Astrocyte of the spinal cord (primary cell): ENCODE measurements around the gene HS1BP3.
A peak's percentile ranks its signal among the peaks of the same experiment; 100 is the strongest.

ENCODE experiments used
- DNase-seq: peaks from one replicate; pipeline ENCODE4 v3.0.0; 2011; ENCODE audit warnings: low read depth, low spot score
- H3K4me3 ChIP-seq: 2 replicates; pipeline ENCODE4 v1.5.1; 2011; ENCODE audit warnings: low read depth, mild to moderate bottlenecking, low read length, moderate library complexity
- CTCF ChIP-seq: IDR thresholded peaks from 2 replicates; pipeline ENCODE4 v1.5.1; 2012; ENCODE audit warnings: low read depth, mild to moderate bottlenecking, low read length, inconsistent platforms
- in situ Hi-C: cut with HindIII; loops from 2 replicates; pipeline ENCODE4 v1.10.0; 2017; ENCODE audit warnings: low sequenced_read_pairs

HS1BP3 gene

DNA sequence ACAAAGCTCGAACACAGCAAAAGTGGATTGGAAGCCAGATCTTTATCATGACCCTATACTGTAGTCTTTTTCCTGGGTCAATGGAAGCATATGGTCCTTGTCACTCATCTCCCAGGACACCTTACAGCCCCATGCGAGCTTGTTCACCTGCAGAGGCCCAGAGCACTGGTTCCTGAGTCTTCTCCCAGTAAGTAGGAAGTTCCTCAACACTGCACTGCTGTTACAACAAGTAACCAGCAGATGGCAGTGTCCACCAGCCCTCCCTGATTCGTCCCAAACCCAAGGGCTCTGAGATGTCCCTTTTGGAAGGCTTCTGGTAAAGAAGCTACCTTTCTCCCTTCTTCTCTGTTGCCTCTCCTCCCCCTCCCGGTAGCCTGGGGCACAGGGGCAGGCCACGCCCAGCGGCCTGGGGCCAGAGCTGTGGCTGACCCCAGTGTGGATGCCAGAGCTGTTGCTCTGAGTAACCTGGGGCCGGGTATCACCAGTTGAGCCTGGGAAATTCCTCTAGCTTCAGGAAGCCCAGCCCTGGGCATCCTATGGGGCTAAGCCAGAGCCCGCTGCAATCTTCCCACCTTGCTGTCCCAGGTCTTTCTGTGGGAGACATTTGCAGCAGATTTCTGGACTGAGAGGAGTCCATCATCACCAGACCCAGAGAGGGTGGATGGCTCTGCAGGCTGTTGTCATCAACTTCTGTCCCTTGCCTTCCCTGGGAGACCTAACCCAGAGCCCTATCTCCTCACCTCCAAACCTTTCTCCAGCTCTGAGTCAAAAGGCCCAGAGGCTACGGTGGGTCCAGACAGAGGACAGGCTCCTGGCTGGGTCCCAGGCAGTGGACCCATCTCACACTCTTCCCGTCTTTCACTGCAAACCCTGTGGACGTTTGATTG is 10.8 kb upstream of the HS1BP3 start:
- H3K4me3 ChIP-seq, result no peak overlapping the region
- peak; percentile 78 for DNase-seq
- in situ Hi-C loops, result no loop called here
- TF ChIP-seq CTCF, result peak; percentile 98

- H3K4me3 ChIP-seq, result no peak overlapping the region
- DNase-seq, result no peak
- in situ Hi-C loops, result no loop called here
- no peak for TF ChIP-seq CTCF
Observed at GRCh38 chr2:20660506-20661420, 9.9 kb upstream of the HS1BP3 start.

DNA sequence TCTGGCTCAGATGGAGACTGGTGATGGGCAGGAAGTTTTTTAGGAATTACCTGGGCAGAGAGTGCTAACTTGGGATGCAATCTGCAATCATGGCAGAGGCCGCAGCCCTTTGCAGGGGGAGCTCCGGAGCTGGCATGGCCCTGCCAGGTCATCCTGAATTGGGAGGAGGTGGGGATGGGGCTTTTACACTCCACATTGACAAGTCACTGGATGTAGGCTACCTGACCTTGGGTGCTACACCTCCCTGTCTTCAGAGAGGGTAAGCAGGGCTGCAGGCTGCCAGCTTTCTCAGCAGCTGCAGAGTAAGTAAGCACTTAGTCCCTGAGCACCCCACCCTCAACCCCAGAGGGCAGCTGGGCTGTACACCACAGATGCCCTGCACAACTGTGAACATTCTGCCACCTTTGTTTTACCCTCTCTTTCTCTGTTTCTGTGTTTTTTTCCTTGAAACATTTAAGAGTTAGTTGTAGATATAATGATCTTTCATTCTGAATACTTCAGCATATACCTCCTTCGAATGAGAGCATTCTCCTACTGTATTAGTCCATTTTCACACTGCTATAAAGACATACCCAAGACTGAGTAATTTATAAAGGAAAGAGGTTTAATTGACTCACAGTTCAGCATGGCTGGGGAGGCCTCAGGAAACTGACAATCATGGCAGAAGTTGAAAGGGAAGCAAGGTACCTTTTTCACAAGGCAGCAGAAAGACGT is 6.8 kb upstream of the HS1BP3 start:
- DNase-seq, result no peak
- in situ Hi-C loops, result no loop called here
- no peak overlapping the region for H3K4me3 ChIP-seq
- no peak for TF ChIP-seq CTCF

DNA sequence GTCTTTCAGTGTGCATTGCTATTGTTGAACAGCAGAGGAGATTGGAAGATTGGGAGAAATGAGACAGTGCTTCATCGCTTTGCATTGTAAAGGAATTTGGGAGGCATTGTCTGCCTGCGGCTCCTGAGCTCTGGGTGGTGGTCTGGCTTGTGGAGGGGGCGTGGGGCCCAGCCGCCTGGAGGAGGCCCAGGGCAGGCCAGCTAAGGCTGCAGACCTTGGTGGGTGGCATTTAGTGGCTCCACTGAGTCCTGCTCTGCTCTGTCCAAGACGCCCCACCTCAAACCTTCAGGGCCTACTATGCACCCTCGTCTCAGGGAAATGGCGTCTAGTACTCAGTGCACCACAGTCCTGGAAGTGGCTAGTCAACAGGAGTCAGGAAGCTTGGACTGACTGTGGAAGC is 5.7 kb upstream of the HS1BP3 start:
- DNase-seq, result no peak
- in situ Hi-C loops, result no loop called here
- no peak for TF ChIP-seq CTCF
- no peak overlapping the region for H3K4me3 ChIP-seq

- in situ Hi-C loops, result no loop called here
- TF ChIP-seq CTCF, result no peak
- no peak for DNase-seq
- no peak overlapping the region for H3K4me3 ChIP-seq
Observed at GRCh38 chr2:20654535-20654813, 3.6 kb upstream of the HS1BP3 start.
